ACC112 (cell line): ENCODE data around the gene UBL7.

Experiments
- H2AFZ ChIP-seq: fragments of 200-600 bp; sonication (generic); one replicate; pipeline ENCODE4 v1.6.0; 2017; ENCODE audit warnings: antibody characterized with exemption, low read length; ENCODE audit not compliant: unreplicated experiment
- H3K27ac ChIP-seq: fragments of 200-600 bp; sonication (generic); 2 replicates; pipeline ENCODE4 v1.5.1; 2014; ENCODE audit warnings: low read depth, mild to moderate bottlenecking, antibody characterized with exemption, low read length, moderate library complexity
- H3K27me3 ChIP-seq: fragments of 200-600 bp; sonication (generic); 2 replicates; pipeline ENCODE4 v1.6.1; 2014; ENCODE audit warnings: mild to moderate bottlenecking, antibody characterized with exemption, low read length, moderate library complexity, mixed read lengths; ENCODE audit not compliant: insufficient read depth
- H3K36me3 ChIP-seq: fragments of 200-600 bp; sonication (generic); 2 replicates; pipeline ENCODE4 v1.6.1; 2016; ENCODE audit warnings: mild to moderate bottlenecking, antibody characterized with exemption, low read length, moderate library complexity, mixed read lengths; ENCODE audit not compliant: insufficient read depth
- H3K4me1 ChIP-seq: fragments of 200-600 bp; sonication (generic); one replicate; pipeline ENCODE4 v1.6.1; 2016; ENCODE audit warnings: low read length, mixed read lengths; ENCODE audit not compliant: insufficient read depth, unreplicated experiment, control insufficient read depth
- H3K4me3 ChIP-seq: fragments of 200-600 bp; sonication (generic); 2 replicates; pipeline ENCODE4 v1.5.1; 2014; ENCODE audit warnings: mild to moderate bottlenecking, low read depth, low read length
- H3K79me2 ChIP-seq: fragments of 200-600 bp; sonication (generic); one replicate; pipeline ENCODE4 v1.6.0; 2016; ENCODE audit warnings: low read length; ENCODE audit not compliant: control insufficient read depth, unreplicated experiment, insufficient read depth

Gene UBL7

DNA sequence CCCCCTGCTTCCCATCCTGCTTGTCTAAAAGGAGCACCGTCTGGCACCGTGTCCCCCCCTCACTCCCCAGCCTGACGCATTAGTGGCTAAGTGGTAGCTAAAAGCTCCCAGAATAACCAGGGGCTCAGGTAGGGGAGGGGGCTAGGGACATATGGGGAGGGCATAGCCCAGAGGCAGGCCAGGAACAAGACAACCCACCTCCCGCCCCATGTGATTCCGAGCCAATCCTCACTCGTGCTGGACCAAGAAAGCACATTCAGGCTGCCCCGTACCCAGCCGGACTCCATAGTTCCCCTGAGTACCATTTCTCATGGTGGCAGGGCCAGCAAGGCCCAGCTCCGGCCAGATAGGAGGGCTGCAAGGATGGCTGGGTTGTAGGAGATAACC, 38.7 kb downstream of the UBL7 start:
- H3K79me2 ChIP-seq = peaks cover 96% of the 10 kb centered on the region
- H3K27me3 ChIP-seq = no peaks in the 10 kb centered on the region
- H3K27ac ChIP-seq = peak overlapping the region; percentile 61
- H2AFZ ChIP-seq = no peak overlapping the region
- no peaks in the 10 kb centered on the region for H3K36me3 ChIP-seq
- H3K4me3 ChIP-seq = 0 out of 2 replicates have a peak overlapping the region, but pooled peaks have one; percentile 1
- peaks cover 81% of the 10 kb centered on the region for H3K4me1 ChIP-seq

DNA sequence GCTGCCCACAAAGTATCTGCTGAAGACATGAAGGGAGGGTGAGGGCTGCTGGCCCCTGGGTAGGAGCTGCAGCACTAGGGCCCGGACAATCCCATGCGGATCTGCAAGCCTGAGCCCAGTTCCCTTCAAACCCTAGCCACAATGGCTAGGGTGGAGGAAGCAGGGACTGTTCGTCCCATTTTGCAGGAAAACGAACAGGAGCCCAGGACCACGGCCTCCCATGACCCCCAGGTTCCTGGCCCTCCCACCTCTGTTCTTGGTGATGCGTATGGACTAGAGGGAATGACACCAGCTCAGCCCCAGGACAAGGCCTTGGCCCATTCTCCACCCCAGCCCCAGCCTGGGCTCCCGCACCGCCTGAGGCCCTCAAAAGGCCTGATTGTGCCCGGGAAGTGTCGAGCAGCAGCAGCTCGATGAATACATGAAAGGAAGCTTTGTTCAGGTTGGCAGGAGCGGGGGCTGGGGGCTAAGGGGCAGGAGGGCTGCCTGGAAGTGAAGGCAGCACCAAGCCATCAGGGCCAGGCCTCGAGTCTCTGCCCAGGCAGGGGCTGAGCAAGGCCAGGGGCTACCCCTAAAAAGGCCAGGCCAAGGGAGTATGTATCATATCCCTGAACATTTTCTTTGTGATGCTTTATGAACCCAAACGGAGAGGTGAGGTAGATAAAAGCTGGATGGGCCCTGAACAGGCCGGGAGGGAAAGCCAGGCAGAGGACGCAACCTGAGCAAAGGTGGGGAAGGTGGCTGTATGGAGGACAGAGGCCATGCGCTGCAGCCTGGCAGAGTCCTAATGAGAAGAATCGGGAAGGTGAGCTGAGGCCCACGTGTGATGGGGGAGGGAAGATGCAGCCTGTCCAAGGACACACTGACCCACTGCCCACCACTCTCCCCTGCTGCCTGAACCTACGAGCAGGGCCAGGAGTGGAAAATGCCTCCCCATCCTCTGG, 39.4 kb downstream of the UBL7 start:
- H3K27ac ChIP-seq = peak overlapping the region; percentile 61
- no peaks in the 10 kb centered on the region for H3K27me3 ChIP-seq
- H2AFZ ChIP-seq = no peak overlapping the region
- no peak overlapping the region for H3K4me3 ChIP-seq
- H3K4me1 ChIP-seq = peaks cover 88% of the 10 kb centered on the region
- peaks cover 94% of the 10 kb centered on the region for H3K79me2 ChIP-seq
- no peaks in the 10 kb centered on the region for H3K36me3 ChIP-seq

DNA sequence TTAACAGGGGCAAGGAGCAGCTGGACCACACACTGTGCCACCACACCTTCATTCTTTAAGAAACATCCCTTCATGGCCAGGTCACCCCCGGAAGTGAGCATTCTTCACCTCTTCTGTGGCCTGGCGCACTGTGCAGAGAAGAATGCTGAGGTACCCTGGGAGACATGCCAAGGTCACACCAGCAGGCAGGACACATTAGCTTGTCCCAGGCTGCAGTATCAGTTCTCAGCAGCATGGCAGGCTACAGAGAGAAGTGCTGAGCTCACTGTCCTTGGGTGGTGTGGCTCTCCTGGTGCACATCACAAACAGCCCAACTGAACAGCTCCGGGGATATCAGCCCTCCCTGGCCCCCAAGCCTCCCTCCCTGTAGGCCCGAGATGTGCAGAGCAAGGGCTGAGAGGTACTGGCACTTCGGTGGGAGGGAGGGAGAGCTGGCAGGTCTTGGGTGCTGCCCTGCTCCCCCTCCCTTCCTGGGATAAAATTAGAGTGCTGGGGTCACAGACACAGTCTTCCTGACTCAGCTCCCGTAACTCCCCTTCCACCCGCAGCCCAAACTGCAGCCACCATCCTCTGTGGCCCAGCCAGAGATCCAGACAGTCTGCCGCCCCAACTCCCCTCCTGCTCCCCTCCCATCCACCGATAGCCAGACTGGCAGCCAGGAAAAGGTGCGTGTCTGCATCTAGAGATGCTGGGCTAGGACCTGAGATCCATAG, 40.6 kb downstream of the UBL7 start:
- Histone ChIP-seq H3K36me3 (no peaks in the 10 kb centered on the region), H3K27ac (peak overlapping the region; percentile 61), H2AFZ (no peak overlapping the region), H3K79me2 (peaks cover 88% of the 10 kb centered on the region), H3K4me3 (no peak overlapping the region), H3K4me1 (peaks cover 96% of the 10 kb centered on the region), H3K27me3 (no peaks in the 10 kb centered on the region)

DNA sequence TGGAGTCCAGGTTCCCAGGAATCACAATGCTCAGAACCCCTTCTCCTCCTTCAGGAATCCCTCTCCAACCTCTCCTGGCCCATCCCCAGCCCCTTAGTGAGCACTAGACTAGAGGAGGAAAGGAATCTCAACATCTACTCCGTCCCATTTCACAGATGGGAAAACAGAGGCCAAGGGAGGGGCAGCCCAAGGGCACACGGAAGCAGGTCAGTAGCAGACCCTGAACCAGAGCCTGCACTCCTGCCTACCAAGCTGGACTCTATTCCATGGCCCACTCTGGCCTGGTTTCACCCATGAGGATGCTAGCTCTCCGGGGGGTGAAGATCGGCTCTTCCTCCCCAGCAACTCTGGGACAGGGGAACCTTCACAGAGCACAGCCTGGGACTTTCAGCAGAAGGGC, 41.5 kb downstream of the UBL7 start:
- Histone ChIP-seq H3K27me3 (no peaks in the 10 kb centered on the region), H3K27ac (peak overlapping the region; percentile 61), H3K4me3 (no peak overlapping the region), H3K79me2 (peaks cover 79% of the 10 kb centered on the region), H3K4me1 (peaks cover 87% of the 10 kb centered on the region), H2AFZ (no peak overlapping the region), H3K36me3 (peaks cover under 1% of the 10 kb centered on the region; the same call in 1 of the 2 replicates)

DNA sequence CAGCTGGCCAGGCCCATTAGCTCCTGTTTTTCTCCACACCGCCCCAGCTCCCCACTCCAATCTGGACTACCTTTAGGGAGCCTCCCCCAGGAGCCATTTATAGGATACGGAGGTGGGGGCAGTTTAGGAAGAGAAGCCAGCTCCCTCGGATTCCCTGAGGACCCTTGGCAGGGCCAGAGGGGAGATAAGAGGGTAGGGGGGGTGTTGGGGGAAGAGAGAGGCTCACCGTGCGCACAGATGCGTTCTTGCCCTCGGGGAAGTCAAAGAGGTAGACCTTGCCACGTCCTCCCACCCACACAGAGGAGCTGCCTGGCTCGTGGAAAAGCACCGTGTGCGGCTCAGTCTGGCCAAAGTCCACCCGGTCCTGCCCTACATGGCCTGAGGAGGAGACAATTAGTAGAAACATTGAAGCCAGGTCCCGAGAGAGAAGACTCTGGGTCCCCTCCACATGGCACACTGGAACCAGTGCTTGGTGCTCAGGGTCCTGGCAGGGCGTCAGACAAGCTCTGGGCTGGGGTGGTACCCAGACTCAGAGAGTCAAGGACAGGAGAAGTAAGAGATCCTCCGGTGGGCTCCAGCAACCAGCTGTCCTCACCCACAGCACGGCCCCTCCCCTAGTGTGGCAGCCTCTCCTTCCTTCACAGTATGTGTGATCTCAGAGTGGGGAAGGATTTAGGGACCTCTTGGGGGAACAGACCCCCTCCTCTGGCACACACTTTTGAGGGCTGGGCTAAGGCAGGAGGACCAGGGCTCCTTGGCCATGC, 42.2 kb downstream of the UBL7 start:
- no peak overlapping the region for H3K4me3 ChIP-seq
- H3K79me2 ChIP-seq = peaks cover 72% of the 10 kb centered on the region
- peaks cover 3% of the 10 kb centered on the region; the same call in 1 of the 2 replicates for H3K36me3 ChIP-seq
- no peaks in the 10 kb centered on the region for H3K27me3 ChIP-seq
- no peak overlapping the region for H2AFZ ChIP-seq
- peaks cover 80% of the 10 kb centered on the region for H3K4me1 ChIP-seq
- peak overlapping the region; percentile 61; the same call in 1 of the 2 replicates for H3K27ac ChIP-seq

DNA sequence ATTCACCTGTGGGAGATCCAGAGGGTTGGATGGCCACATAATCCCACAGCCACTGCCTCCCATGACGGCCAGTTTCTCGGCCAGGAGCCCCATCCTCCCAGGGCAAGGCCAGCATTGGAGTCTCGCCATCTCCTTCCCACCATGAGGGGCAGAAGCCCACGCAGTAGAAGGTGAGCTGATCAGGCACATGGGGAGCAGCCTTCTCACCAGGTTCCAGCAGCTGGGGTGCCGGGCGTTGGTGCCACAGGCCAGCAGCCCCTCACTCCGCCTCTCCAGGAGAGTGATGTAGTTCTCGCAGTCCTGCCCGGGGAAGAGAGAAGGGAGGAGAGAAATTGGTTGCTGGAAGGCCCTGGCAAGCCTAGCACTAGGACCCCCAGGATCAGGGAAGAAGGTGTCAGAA, 43.3 kb downstream of the UBL7 start:
- peaks cover 63% of the 10 kb centered on the region for H3K79me2 ChIP-seq
- peaks cover 69% of the 10 kb centered on the region for H3K4me1 ChIP-seq
- peaks cover 3% of the 10 kb centered on the region; the same call in 1 of the 2 replicates for H3K36me3 ChIP-seq
- no peak overlapping the region for H3K4me3 ChIP-seq
- H3K27ac ChIP-seq = peak overlapping the region; percentile 61
- H2AFZ ChIP-seq = no peak overlapping the region
- H3K27me3 ChIP-seq = no peaks in the 10 kb centered on the region

DNA sequence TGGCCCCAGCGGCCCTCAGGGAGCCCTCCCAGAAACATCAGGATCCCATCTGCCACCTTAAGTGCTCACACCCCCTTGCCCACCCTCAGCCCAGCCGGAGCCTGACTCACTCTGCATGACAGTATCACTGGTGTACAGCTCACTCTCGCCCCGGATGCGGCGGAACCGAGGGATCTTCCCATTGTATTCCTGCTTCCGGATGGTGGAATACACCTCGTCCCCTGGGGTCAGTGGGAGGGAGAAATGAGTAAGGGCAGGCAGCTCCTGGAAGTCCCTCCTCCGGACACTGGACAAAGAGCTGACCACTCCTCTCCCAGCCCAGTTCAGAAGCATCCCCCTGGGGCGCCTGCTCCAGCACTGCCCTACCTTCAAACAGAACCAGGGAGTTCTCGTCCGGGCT, 43.7 kb downstream of the UBL7 start:
- Histone ChIP-seq H3K4me1 (peaks cover 65% of the 10 kb centered on the region), H3K36me3 (peaks cover 3% of the 10 kb centered on the region; the same call in 1 of the 2 replicates), H3K27me3 (no peaks in the 10 kb centered on the region), H3K27ac (peak overlapping the region; percentile 61; the same call in 1 of the 2 replicates), H3K79me2 (peaks cover 58% of the 10 kb centered on the region), H2AFZ (no peak overlapping the region), H3K4me3 (peak overlapping the region; percentile 35)

DNA sequence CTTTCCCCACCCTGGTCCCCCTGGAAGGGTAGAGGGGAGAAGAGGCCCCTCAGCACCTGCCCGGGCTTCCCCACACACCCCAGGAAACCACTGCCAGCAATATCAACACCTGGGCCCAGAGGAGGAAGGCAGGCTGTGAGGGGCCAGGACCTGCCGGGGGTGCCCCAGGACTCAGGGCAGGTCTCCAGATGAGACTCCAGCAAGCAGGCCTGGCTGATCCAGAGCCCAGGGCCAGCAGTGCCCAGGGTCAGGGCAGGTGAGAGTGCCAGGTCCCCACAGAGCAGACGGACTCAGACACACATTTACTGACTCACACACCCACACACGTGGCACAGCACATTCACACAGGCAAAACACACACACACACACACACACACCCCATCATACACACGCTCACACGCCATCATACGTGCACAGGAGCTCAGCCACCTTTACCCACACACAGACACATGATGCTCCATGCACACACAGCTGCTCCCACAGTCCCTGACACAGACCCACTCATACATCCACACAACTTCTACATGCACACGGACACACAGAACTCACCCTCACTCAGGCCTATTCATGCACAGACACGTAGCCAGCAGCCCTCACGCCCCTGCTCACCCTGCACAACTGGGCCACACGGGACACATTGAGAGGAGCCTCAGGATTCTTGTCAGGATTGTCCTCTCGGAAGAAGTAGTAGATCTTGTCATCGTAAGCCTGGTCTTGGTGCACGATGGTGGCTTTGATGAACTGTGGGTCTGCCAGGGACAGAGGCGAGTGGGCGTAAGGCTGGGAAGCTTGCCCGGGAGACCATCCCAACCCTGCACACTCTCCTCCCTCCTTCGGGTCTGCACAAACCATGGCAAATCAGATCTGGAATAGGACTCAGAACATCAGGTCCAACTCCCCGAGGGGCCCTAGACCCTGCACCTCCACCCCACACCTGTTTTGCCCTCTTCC, 44.7 kb downstream of the UBL7 start:
- Histone ChIP-seq H3K36me3 (peaks cover 3% of the 10 kb centered on the region; the same call in 1 of the 2 replicates), H3K4me1 (peaks cover 55% of the 10 kb centered on the region), H3K4me3 (peak overlapping the region; percentile 35), H3K27me3 (no peaks in the 10 kb centered on the region), H3K27ac (peak overlapping the region; percentile 37; the same call in 1 of the 2 replicates), H3K79me2 (peaks cover 48% of the 10 kb centered on the region), H2AFZ (no peak overlapping the region)

DNA sequence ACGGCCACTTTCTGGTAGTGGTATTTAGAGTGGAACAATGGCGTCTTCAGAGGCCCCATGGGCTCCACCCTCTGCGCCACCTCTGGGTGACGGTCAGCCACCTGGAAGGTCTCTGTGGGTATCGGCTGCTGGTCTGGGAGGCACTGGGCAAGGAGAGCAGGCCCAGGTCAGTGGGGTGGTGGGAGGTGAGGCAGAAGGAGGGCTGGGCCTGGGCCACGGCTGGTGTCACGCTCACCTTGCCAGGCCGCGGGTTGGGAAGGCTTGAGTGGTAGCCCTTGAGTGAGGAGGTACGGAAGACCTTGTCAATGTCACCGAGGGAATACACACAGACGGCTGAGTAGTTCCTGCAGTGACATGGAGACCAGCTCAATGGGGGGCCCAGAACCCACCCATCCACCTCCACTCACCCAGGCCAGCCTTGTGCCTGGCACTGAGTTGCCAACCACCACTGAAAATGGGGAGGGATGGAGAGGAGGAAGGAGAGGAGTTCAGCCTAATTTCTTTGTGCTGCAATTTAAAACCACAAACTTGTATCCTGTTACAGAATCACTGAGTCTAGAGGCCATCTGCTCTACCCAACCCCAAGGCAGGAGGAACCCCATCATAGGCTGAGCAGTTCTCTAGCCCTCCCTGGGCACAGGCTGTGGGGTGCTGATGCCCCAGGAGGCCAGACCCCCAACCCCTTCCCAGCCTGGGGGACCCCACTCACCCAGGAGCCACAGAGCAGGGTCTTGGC, 46.2 kb downstream of the UBL7 start:
- H3K4me1 ChIP-seq = peaks cover 40% of the 10 kb centered on the region
- H3K27me3 ChIP-seq = no peaks in the 10 kb centered on the region
- H3K27ac ChIP-seq = no peak overlapping the region
- H2AFZ ChIP-seq = no peak overlapping the region
- H3K79me2 ChIP-seq = peaks cover 34% of the 10 kb centered on the region
- H3K36me3 ChIP-seq = peaks cover 3% of the 10 kb centered on the region; the same call in 1 of the 2 replicates
- no peak overlapping the region for H3K4me3 ChIP-seq
